Activated naive CD4-positive, alpha-beta T cell treated with anti-CD3 and anti-CD28 coated beads, Interleukin-2, amount 50 U/mL, for 24 hours (primary cell): ENCODE measurements around the gene CUX1.
"Not testable (repeated sequence)": the region's sequence is repeated elsewhere in the genome, so short reads cannot be mapped to it uniquely, and the experiment has no call there.

ENCODE experiments used
- H3K27ac Mint-ChIP-seq: one replicate; pipeline ENCODE4 v1.8.0; 2021; ENCODE audit warnings: mild to moderate bottlenecking, mixed read lengths
- H3K27me3 Mint-ChIP-seq: one replicate; pipeline ENCODE4 v1.8.0; 2021; ENCODE audit warnings: mixed read lengths
- H3K36me3 Mint-ChIP-seq: one replicate; pipeline ENCODE4 v1.8.0; 2021; ENCODE audit warnings: mixed read lengths
- H3K4me1 Mint-ChIP-seq: one replicate; pipeline ENCODE4 v1.8.0; 2021; ENCODE audit warnings: mixed read lengths
- H3K4me3 Mint-ChIP-seq: one replicate; pipeline ENCODE4 v1.8.0; 2021; ENCODE audit warnings: mild to moderate bottlenecking, mixed read lengths
- H3K9me3 Mint-ChIP-seq: one replicate; pipeline ENCODE4 v1.8.0; 2021; ENCODE audit warnings: mixed read lengths

CUX1 gene

GRCh38 chr7:101814081-101814990, 3.1 kb upstream of the CUX1 start:
- Mint-ChIP-seq H3K27me3 (no peaks in the 10 kb centered on the region), H3K9me3 (no peaks in the 10 kb centered on the region), H3K4me3 (peak overlapping the region; percentile 89), H3K4me1 (peaks cover 22% of the 10 kb centered on the region), H3K27ac (peak overlapping the region; percentile 87), H3K36me3 (no peaks in the 10 kb centered on the region)

GRCh38 chr7:101814991-101815825, 2.2 kb upstream of the CUX1 start:
- peak overlapping the region; percentile 89 for H3K4me3 Mint-ChIP-seq
- H3K9me3 Mint-ChIP-seq, result no peaks in the 10 kb centered on the region
- H3K27ac Mint-ChIP-seq, result peak overlapping the region; percentile 87
- H3K4me1 Mint-ChIP-seq, result peaks cover 31% of the 10 kb centered on the region
- no peaks in the 10 kb centered on the region for H3K27me3 Mint-ChIP-seq
- H3K36me3 Mint-ChIP-seq, result no peaks in the 10 kb centered on the region

- H3K4me3 Mint-ChIP-seq, result peak overlapping the region; percentile 82
- H3K9me3 Mint-ChIP-seq, result no peaks in the 10 kb centered on the region
- H3K27ac Mint-ChIP-seq, result peak overlapping the region; percentile 80
- no peaks in the 10 kb centered on the region for H3K36me3 Mint-ChIP-seq
- H3K27me3 Mint-ChIP-seq, result no peaks in the 10 kb centered on the region
- peaks cover 32% of the 10 kb centered on the region for H3K4me1 Mint-ChIP-seq
These were observed 1.4 kb upstream of the CUX1 start for GRCh38 chr7:101815826-101816594.

- no peaks in the 10 kb centered on the region for H3K36me3 Mint-ChIP-seq
- H3K4me3 Mint-ChIP-seq, result no peak overlapping the region
- H3K4me1 Mint-ChIP-seq, result peaks cover 32% of the 10 kb centered on the region
- no peaks in the 10 kb centered on the region for H3K27me3 Mint-ChIP-seq
- no peaks in the 10 kb centered on the region for H3K9me3 Mint-ChIP-seq
- H3K27ac Mint-ChIP-seq, result no peak overlapping the region
These were observed 593 bp upstream of the CUX1 start for GRCh38 chr7:101816595-101817470.

- Mint-ChIP-seq H3K4me3 (peak overlapping the region; percentile 83), H3K27ac (no peak overlapping the region), H3K9me3 (no peaks in the 10 kb centered on the region), H3K4me1 (peaks cover 31% of the 10 kb centered on the region), H3K27me3 (no peaks in the 10 kb centered on the region), H3K36me3 (no peaks in the 10 kb centered on the region)
These were observed 1.1 kb downstream of the CUX1 start for GRCh38 chr7:101818287-101819071.

GRCh38 chr7:101819183-101819582, 1.8 kb downstream of the CUX1 start:
- H3K4me3 Mint-ChIP-seq, result no peak overlapping the region

GRCh38 chr7:101819913-101820522, 2.6 kb downstream of the CUX1 start:
- peaks cover 30% of the 10 kb centered on the region for H3K4me1 Mint-ChIP-seq
- no peaks in the 10 kb centered on the region for H3K9me3 Mint-ChIP-seq
- no peak overlapping the region for H3K27ac Mint-ChIP-seq
- no peak overlapping the region for H3K4me3 Mint-ChIP-seq
- no peaks in the 10 kb centered on the region for H3K27me3 Mint-ChIP-seq
- H3K36me3 Mint-ChIP-seq, result no peaks in the 10 kb centered on the region

More at GRCh38 chr7:101819183-101819582, 1.8 kb downstream of the CUX1 start:
- no peak overlapping the region for H3K27ac Mint-ChIP-seq
- H3K36me3 Mint-ChIP-seq, result no peaks in the 10 kb centered on the region
- no peaks in the 10 kb centered on the region for H3K9me3 Mint-ChIP-seq
- peaks cover 31% of the 10 kb centered on the region for H3K4me1 Mint-ChIP-seq
- no peaks in the 10 kb centered on the region for H3K27me3 Mint-ChIP-seq

- Mint-ChIP-seq H3K27me3 (no peaks in the 10 kb centered on the region), H3K27ac (no peak overlapping the region), H3K9me3 (no peaks in the 10 kb centered on the region), H3K4me1 (peaks cover 35% of the 10 kb centered on the region), H3K4me3 (no peak overlapping the region), H3K36me3 (no peaks in the 10 kb centered on the region)
These were observed 3.3 kb downstream of the CUX1 start for GRCh38 chr7:101820703-101821102.

- H3K4me1 Mint-ChIP-seq, result peaks cover 49% of the 10 kb centered on the region
- not testable (repeated sequence) for H3K27me3 Mint-ChIP-seq, H3K4me3 Mint-ChIP-seq, H3K27ac Mint-ChIP-seq, H3K36me3 Mint-ChIP-seq, H3K9me3 Mint-ChIP-seq
These were observed 5.2 kb downstream of the CUX1 start for GRCh38 chr7:101822632-101823031.

GRCh38 chr7:101823096-101823495, 5.7 kb downstream of the CUX1 start:
- no peak overlapping the region for H3K4me3 Mint-ChIP-seq
- peaks cover 47% of the 10 kb centered on the region for H3K4me1 Mint-ChIP-seq
- H3K27ac Mint-ChIP-seq, result no peak overlapping the region
- no peaks in the 10 kb centered on the region for H3K9me3 Mint-ChIP-seq
- H3K36me3 Mint-ChIP-seq, result peaks cover 2% of the 10 kb centered on the region
- H3K27me3 Mint-ChIP-seq, result no peaks in the 10 kb centered on the region

GRCh38 chr7:101823596-101823995, 6.2 kb downstream of the CUX1 start:
- H3K4me1 Mint-ChIP-seq, result peaks cover 42% of the 10 kb centered on the region
- H3K36me3 Mint-ChIP-seq, result peaks cover 2% of the 10 kb centered on the region
- no peaks in the 10 kb centered on the region for H3K27me3 Mint-ChIP-seq
- no peak overlapping the region for H3K4me3 Mint-ChIP-seq
- H3K9me3 Mint-ChIP-seq, result no peaks in the 10 kb centered on the region
- H3K27ac Mint-ChIP-seq, result no peak overlapping the region

GRCh38 chr7:101824440-101824839, 7.0 kb downstream of the CUX1 start:
- Mint-ChIP-seq H3K27me3 (no peaks in the 10 kb centered on the region), H3K27ac (no peak overlapping the region), H3K4me3 (no peak overlapping the region), H3K9me3 (no peaks in the 10 kb centered on the region), H3K36me3 (peaks cover 2% of the 10 kb centered on the region), H3K4me1 (peaks cover 39% of the 10 kb centered on the region)

- H3K4me3 Mint-ChIP-seq, result no peak overlapping the region
- H3K4me1 Mint-ChIP-seq, result peaks cover 30% of the 10 kb centered on the region
- H3K36me3 Mint-ChIP-seq, result peaks cover 2% of the 10 kb centered on the region
- no peaks in the 10 kb centered on the region for H3K9me3 Mint-ChIP-seq
- H3K27me3 Mint-ChIP-seq, result no peaks in the 10 kb centered on the region
- H3K27ac Mint-ChIP-seq, result no peak overlapping the region
These were observed 8.8 kb downstream of the CUX1 start for GRCh38 chr7:101826081-101826835.
